Endothelial cell of umbilical vein (primary cell): ENCODE data around the gene RNASE13. TPM values are rescaled to one million over a fixed set of nuclear protein-coding genes. Genes with fewer than 3 reads are reported as not detected.

ENCODE experiments used
- BruUV-seq: library from RNA; stranded (reverse); fragments of 400-500 nt; replicated peaks from 2 replicates; lab custom pipeline; 2021; lab: Mats Ljungman, UMichigan
- CTCF ChIA-PET: fragments of 300-600, 350-600 bp; sonication (Branson Sonifier 250); formaldehyde crosslinking; loops from one replicate; lab custom pipeline; 2021; ENCODE audit warnings: antibody characterized with exemption, inconsistent platforms; lab: Charles Lee
- POLR2A ChIA-PET: fragments of 300-600, 350-600 bp; sonication (Branson Sonifier 250); formaldehyde crosslinking; loops from one replicate; lab custom pipeline; 2021; ENCODE audit warnings: antibody characterized with exemption, inconsistent platforms; lab: Charles Lee
- DNase-seq: peaks from one replicate; pipeline ENCODE4 v3.0.0-alpha.2; 2011; ENCODE audit warnings: low read depth, low spot score
- FAIRE-seq: peaks from 2 replicates; lab custom pipeline; 2011; peaks lifted over from hg19 to GRCh38; lab: Jason Lieb, UNC
- H2AFZ ChIP-seq: 2 replicates; pipeline ENCODE4 v1.6.0; 2012; ENCODE audit warnings: low read depth, low read length, control low read depth, inconsistent platforms
- H3K27ac ChIP-seq: 2 replicates; pipeline ENCODE4 v1.5.1; 2011; ENCODE audit warnings: low read depth, mild to moderate bottlenecking, control low read depth, low read length, moderate library complexity; ENCODE audit not compliant: insufficient read depth
- H3K27me3 ChIP-seq, 2 experiments: 2 replicates each; pipeline versions ENCODE4 v1.6.0 to v1.6.1; 2011; ENCODE audit warnings: low read length in 2 of 2, mixed read lengths in 1 of 2; ENCODE audit not compliant: control insufficient read depth in 2 of 2, insufficient read depth in 2 of 2
- H3K36me3 ChIP-seq, 2 experiments: 2 replicates in 1 of 2; 3 replicates in 1 of 2; pipeline ENCODE4 v1.5.1; 2011; ENCODE audit warnings: low read length in 2 of 2, mild to moderate bottlenecking in 1 of 2, moderate library complexity in 1 of 2; ENCODE audit not compliant: control insufficient read depth in 2 of 2, insufficient read depth in 2 of 2; ENCODE audit errors: extremely low read depth in 1 of 2
- H3K4me1 ChIP-seq: 3 replicates; pipeline ENCODE4 v1.5.1; 2011; ENCODE audit warnings: mild to moderate bottlenecking, low read length; ENCODE audit not compliant: control insufficient read depth, insufficient read depth; ENCODE audit errors: extremely low read depth
- H3K4me2 ChIP-seq: 2 replicates; pipeline ENCODE4 v1.6.1; 2011; ENCODE audit warnings: low read length, control low read depth, mixed read lengths; ENCODE audit not compliant: insufficient read depth
- H3K4me3 ChIP-seq, 3 experiments: fragments of 200-600 bp in 1 of 3; sonication (generic), shearing (Covaris generic) in 1 of 3; replicated peaks in 1 of 3; 2 replicates each; pipeline ENCODE4 v1.5.1; 2011 to 2016; ENCODE audit warnings: control low read depth in 3 of 3, low read length in 3 of 3, mild to moderate bottlenecking in 2 of 3, inconsistent platforms in 1 of 3, low read depth in 1 of 3, moderate library complexity in 1 of 3; ENCODE audit not compliant: insufficient read depth in 1 of 3
- H3K79me2 ChIP-seq: 2 replicates; pipeline ENCODE4 v1.6.0; 2012; ENCODE audit warnings: low read length, inconsistent platforms; ENCODE audit not compliant: control insufficient read depth, insufficient read depth
- H3K9ac ChIP-seq: replicated peaks from 2 replicates; pipeline ENCODE3; 2011; ENCODE audit warnings: low read length, control low read depth; ENCODE audit not compliant: insufficient read depth; ENCODE audit errors: extremely low read depth
- H3K9me1 ChIP-seq: replicated peaks from 3 replicates; pipeline ENCODE4 v1.6.0; 2011; ENCODE audit warnings: mild to moderate bottlenecking, low read length; ENCODE audit not compliant: control insufficient read depth, insufficient read depth; ENCODE audit errors: extremely low read depth
- H3K9me3 ChIP-seq: replicated peaks from 2 replicates; pipeline ENCODE4 v1.5.1; 2012; ENCODE audit warnings: low read length, inconsistent platforms; ENCODE audit not compliant: control insufficient read depth, insufficient read depth
- H4K20me1 ChIP-seq: replicated peaks from 2 replicates; pipeline ENCODE3; 2011; ENCODE audit warnings: mild to moderate bottlenecking, low read length; ENCODE audit not compliant: control insufficient read depth, insufficient read depth; ENCODE audit errors: extremely low read depth
- EZH2 ChIP-seq: IDR thresholded peaks from 2 replicates; pipeline ENCODE4 v1.6.1; 2012; ENCODE audit warnings: borderline replicate concordance, low read depth, mild to moderate bottlenecking, moderate library complexity, low read length, inconsistent platforms; ENCODE audit not compliant: severe bottlenecking
- FOS ChIP-seq: IDR thresholded peaks from 2 replicates; pipeline ENCODE4 v1.6.1; 2011; ENCODE audit warnings: mild to moderate bottlenecking, low read length, moderate library complexity, borderline replicate concordance; ENCODE audit not compliant: insufficient read depth
- GATA2 ChIP-seq: IDR thresholded peaks from 2 replicates; pipeline ENCODE4 v1.7.0; 2011; ENCODE audit warnings: low read depth, mild to moderate bottlenecking, moderate library complexity, mixed read lengths, low read length; ENCODE audit not compliant: insufficient read length, insufficient read depth
- JUN ChIP-seq: IDR thresholded peaks from 2 replicates; pipeline ENCODE4 v1.6.1; 2011; ENCODE audit warnings: borderline replicate concordance, low read depth; ENCODE audit not compliant: insufficient read length, insufficient read depth
- MAX ChIP-seq: IDR thresholded peaks from 2 replicates; pipeline ENCODE4 v1.6.1; 2011; ENCODE audit not compliant: insufficient read depth, insufficient read length
- MYC ChIP-seq: IDR thresholded peaks from one replicate; pipeline ENCODE4 v1.6.1; 2011; ENCODE audit warnings: mild to moderate bottlenecking, low read depth, low read length
- POLR2A ChIP-seq: IDR thresholded peaks from 2 replicates; pipeline ENCODE4 v1.6.1; 2012; ENCODE audit warnings: low read depth, mild to moderate bottlenecking, control low read depth, low read length
- POLR2AphosphoS5 ChIP-seq: IDR thresholded peaks from 2 replicates; pipeline ENCODE4 v1.6.1; 2012; ENCODE audit warnings: low read depth, mild to moderate bottlenecking, control low read depth, low read length, moderate library complexity; ENCODE audit not compliant: insufficient read depth
- dilution Hi-C: fragments of 300-500 bp; cut with MboI; formaldehyde crosslinking; loops from one replicate; pipeline ENCODE4 v1.15.0; 2019; ENCODE audit warnings: low sequenced_read_pairs; ENCODE audit not compliant: extremely low pct_ligation_motif_present
- intact Hi-C: fragments of 100-400 bp; cut with micrococcal nuclease; formaldehyde crosslinking; loops from one replicate; pipeline ENCODE4 v1.10.0; 2022
- polyA plus RNA-seq, 4 experiments: library from polyadenylated mRNA; depleted of rRNA in 3 of 4; stranded (reverse) in 3 of 4; unstranded in 1 of 4; fragments of >200 nt; gene quantifications; 2 replicates each; pipeline versions ENCODE4 v1.2.1 to v1.2.3, GENCODE V29; 2011 to 2012; ENCODE audit warnings: missing spikeins in 1 of 4
- total RNA-seq: library from RNA; stranded (reverse); gene quantifications from 2 replicates; pipeline ENCODE4 v1.2.3, GENCODE V29; 2021
- TF ChIP-seq, protein P1 (sequence below), 2 donors: IDR thresholded peaks; 1 replicate in 1 of 2; 2 replicates in 1 of 2; pipeline ENCODE4 v1.5.1; 2011; ENCODE audit warnings: low read length in 2 of 2, mild to moderate bottlenecking in 2 of 2, moderate library complexity in 2 of 2, control low read depth in 1 of 2, inconsistent platforms in 1 of 2, low read depth in 1 of 2; ENCODE audit not compliant: insufficient read depth in 1 of 2; ENCODE audit errors: extremely low read depth in 1 of 2

The RNASE13 gene
- total and polyA plus RNA-seq, 2 donors (not counting 3 experiments of a cell fraction or from before 2014, with no cell fraction given), result not detected

DNA sequence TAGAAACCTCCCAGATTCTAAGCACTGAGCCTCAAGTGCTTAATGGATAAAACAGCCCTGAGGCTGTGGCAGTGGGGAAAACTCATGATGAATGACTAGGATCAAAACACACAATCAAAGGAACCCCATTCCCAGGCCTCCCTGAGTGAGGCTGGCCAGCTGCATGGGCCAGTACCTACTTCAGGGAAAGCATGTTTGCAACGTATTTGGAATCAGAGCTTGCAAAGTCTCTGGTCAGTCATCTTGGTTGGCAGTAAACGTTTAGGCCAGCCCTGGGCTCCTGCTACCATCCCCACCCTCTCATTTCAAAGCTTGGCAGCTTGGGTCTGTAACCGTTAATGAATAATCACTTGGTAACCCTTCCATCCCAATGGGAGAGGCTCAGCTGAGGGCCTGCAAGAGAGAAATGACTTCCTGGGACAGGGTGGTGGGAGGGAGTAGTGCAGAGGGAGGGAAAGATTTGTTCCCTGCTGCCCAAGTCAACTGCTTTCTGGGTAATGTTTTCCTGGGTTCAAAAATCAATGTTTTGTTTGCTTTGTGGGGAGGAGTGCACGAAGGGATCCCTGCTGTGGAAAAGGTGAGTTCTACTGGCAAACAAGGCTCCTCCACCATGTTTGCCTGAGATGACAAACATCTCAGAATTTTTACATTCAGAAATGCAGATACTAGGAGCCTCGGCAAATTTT is 21.0 kb upstream of the RNASE13 start:
- H3K4me1 ChIP-seq, result no peaks in the 10 kb centered on the region
- H3K27ac ChIP-seq, result no peak overlapping the region
- H4K20me1 ChIP-seq, result no peaks in the 10 kb centered on the region
- TF ChIP-seq, protein P1, sequence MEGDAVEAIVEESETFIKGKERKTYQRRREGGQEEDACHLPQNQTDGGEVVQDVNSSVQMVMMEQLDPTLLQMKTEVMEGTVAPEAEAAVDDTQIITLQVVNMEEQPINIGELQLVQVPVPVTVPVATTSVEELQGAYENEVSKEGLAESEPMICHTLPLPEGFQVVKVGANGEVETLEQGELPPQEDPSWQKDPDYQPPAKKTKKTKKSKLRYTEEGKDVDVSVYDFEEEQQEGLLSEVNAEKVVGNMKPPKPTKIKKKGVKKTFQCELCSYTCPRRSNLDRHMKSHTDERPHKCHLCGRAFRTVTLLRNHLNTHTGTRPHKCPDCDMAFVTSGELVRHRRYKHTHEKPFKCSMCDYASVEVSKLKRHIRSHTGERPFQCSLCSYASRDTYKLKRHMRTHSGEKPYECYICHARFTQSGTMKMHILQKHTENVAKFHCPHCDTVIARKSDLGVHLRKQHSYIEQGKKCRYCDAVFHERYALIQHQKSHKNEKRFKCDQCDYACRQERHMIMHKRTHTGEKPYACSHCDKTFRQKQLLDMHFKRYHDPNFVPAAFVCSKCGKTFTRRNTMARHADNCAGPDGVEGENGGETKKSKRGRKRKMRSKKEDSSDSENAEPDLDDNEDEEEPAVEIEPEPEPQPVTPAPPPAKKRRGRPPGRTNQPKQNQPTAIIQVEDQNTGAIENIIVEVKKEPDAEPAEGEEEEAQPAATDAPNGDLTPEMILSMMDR (IDR thresholded peaks at IDR 0.05; ENCODE audit: extremely low read depth in 1 of 2, insufficient read depth in 1 of 2, low read depth in 1 of 2, low read length in 2 of 2), result no peak
- no peak for TF ChIP-seq POLR2AphosphoS5
- no peak for TF ChIP-seq EZH2
- no peak for TF ChIP-seq MYC
- no peak for TF ChIP-seq GATA2
- TF ChIP-seq FOS, result no peak
- no peak for TF ChIP-seq JUN
- TF ChIP-seq POLR2A, result no peak
- no peak for TF ChIP-seq MAX
- no peak overlapping the region for H3K4me3 ChIP-seq
- dilution Hi-C loops, result no loop called here
- H3K4me2 ChIP-seq, result no peak overlapping the region
- no TSS peak for BruUV-seq
- H3K36me3 ChIP-seq, result no peaks in the 10 kb centered on the region
- H3K27me3 ChIP-seq, result peaks cover 13 to 17% of the 10 kb centered on the region in 2 experiments
- intact Hi-C loops, result no loop called here
- CTCF ChIA-PET, result interaction anchor here (1.2 kb wide), 1 partner anchor 41 kb away, joined by 3 read pairs; no protein-coding TSS in a partner anchor
- FAIRE-seq (no peak), DNase-seq (no peak)
- no peak overlapping the region for H2AFZ ChIP-seq
- no peaks in the 10 kb centered on the region for H3K9me1 ChIP-seq
- H3K79me2 ChIP-seq, result no peaks in the 10 kb centered on the region
- POLR2A ChIA-PET, result no interaction called here
- no peaks in the 10 kb centered on the region for H3K9me3 ChIP-seq
- no peak overlapping the region for H3K9ac ChIP-seq
